Measurements from ENCODE around the gene SYT13.

- TF ChIP-seq CTCF (IDR thresholded peaks at IDR 0.05; ENCODE audit: insufficient read depth, low read depth, low read length) (no peak), EZH2 (IDR thresholded peaks at IDR 0.05; ENCODE audit: insufficient read depth, low read length) (no peak)
These were observed 4.1 kb downstream of the SYT13 start for GRCh38 chr11:45282081-45282480.

All from astrocyte (in vitro differentiated cells and primary cell).